Measurements from ENCODE around the gene MYH11.

Gene MYH11

GRCh38 chr16:15785386-15786059 is 71.3 kb downstream of the MYH11 start:
- no peak for DNase-seq (ENCODE audit: low spot score)
- ChIA-PET CTCF (no interaction called here), POLR2A (ENCODE audit: low non-redundant PET) (no interaction called here)
- TF ChIP-seq CTCF (conservative IDR thresholded peaks at IDR 0.05; ENCODE audit: low read depth), result no peak
- H3K27ac ChIP-seq, result no peak overlapping the region

- ChIA-PET POLR2A (ENCODE audit: low non-redundant PET) (no interaction called here), CTCF (no interaction called here)
Observed at GRCh38 chr16:15783985-15784384, 72.8 kb downstream of the MYH11 start.

DNA sequence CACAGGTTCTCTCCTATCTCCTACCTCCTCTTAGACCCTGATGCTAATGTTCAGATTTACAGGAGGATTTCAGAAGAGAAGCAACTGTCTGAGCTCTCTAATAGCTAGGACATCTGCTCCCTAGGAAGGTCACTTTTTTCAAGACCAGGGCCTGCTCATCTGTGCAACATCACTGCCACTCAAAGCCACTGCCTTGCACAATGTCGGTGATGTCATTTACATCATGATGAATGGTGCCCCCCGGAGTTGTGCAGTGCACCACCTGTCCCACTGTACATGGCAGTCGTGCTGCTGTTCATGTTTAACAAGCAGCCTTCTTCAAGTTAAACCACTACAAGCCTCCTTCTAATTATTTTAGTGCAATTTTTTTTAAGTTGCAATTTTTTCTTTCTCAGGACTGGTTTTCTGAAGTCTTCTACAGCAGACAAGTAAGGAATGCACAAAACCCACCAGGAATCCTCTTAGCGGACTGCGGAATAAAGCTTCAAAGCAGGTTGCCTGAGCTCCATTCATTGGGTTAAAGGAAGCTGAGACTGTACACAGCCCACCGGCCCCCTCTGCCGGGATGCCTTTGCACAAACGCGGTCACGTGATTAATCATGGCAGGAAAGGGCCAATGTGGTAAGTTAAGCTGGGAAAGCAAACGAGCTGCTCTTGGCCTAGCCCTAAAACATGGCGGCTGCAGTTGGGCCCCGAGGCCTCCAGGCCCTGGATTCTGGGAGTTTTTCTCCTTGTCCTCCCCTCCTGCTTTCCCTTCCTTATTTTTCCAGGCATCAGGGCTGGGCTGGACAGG is 74.1 kb downstream of the MYH11 start:
- no peak for DNase-seq (ENCODE audit: low spot score)

More at GRCh38 chr16:15783985-15784384, 72.8 kb downstream of the MYH11 start:
- no peak for DNase-seq (ENCODE audit: low spot score)
- TF ChIP-seq CTCF (conservative IDR thresholded peaks at IDR 0.05; ENCODE audit: low read depth), result no peak
- no peak overlapping the region for H3K27ac ChIP-seq

DNA sequence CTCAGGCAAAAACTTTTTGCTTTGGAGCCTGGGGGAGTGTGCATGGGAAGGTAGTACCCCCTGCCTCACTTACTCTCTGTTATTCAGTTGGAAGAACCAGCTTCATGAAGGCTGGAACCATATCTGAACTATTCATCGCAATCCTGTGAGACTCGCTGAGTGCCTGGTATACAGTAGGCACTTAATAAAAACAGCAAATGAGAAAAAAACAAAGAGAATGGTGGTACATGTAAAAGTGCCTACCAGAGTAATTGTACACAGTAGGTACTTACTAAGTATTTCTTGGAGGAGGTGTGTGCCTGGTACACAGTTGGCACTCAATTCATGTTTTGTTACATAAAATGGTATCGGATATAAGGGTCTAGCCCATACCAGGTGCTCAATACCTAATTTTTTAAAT is 75.2 kb downstream of the MYH11 start:
- H3K27ac ChIP-seq, result no peak overlapping the region
- CTCF ChIA-PET, result no interaction called here
- POLR2A ChIA-PET (ENCODE audit: low non-redundant PET), result no interaction called here
- TF ChIP-seq CTCF (conservative IDR thresholded peaks at IDR 0.05; ENCODE audit: low read depth), result no peak
- no peak for DNase-seq (ENCODE audit: low spot score)

More for the DNA sequence above, 74.1 kb downstream of the MYH11 start:
- ChIA-PET CTCF (interaction anchor here (0.7 kb wide), 1 partner anchor 10 kb away, joined by 3 read pairs; no protein-coding TSS in a partner anchor), POLR2A (ENCODE audit: low non-redundant PET) (no interaction called here)
- no peak for TF ChIP-seq CTCF (conservative IDR thresholded peaks at IDR 0.05; ENCODE audit: low read depth)
- H3K27ac ChIP-seq, result no peak overlapping the region

DNA sequence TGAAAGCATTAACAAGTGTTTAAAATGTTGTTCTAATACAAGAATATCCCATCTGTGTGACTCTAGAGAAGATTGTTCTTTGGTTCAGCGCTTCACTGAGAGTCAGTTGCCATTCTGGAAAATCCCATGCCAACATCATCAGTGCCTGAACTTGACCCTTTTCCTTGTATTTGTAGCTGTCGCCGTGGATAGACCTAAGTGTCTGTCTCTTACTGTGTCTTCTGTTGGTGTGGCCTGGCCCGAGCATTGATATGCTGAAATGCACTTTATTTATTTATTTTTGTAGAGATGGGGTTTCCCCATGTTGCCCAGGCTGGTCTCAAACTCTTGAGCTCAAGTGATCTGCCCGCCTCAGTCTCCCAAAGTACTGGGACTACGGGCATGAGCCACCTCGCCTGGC is 76.0 kb downstream of the MYH11 start:
- TF ChIP-seq CTCF (conservative IDR thresholded peaks at IDR 0.05; ENCODE audit: low read depth), result no peak
- ChIA-PET CTCF (no interaction called here), POLR2A (ENCODE audit: low non-redundant PET) (no interaction called here)
- no peak for DNase-seq (ENCODE audit: low spot score)
- no peak overlapping the region for H3K27ac ChIP-seq

DNA sequence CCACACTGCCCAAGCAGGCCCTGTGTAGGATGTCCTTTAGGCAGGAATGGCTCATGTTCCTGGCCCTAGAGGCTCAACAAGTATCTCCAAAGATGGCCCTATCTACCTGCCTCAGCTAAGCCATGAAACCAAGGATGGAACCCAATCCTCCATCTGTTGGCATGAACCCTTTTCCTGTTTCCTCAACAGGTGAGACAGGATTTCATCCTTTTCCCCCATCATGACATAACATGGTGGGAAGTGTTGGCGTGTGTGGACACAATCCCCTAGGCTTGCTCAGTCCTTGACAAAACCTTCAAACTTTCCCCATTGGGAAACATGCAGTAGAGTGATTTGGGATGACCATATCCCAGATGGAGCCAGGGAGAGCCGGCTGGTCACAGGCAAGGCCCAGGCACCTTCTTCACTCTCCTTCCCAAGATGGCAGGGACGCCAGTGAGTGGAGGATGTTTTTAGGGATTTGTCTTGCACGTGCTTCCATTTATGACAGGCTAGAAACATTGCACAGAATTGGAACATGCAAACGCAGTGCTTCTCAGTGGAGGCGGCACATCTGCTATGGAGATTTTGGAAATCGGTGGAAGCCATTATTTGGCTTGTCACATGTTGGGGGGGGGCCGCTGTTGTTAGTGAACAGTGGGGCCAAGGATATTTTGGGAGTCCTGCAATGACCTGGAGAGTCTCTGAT is 77.0 kb downstream of the MYH11 start:
- no peak for TF ChIP-seq CTCF (conservative IDR thresholded peaks at IDR 0.05; ENCODE audit: low read depth)
- DNase-seq (ENCODE audit: low spot score), result no peak
- ChIA-PET CTCF (no interaction called here), POLR2A (ENCODE audit: low non-redundant PET) (no interaction called here)
- no peak overlapping the region for H3K27ac ChIP-seq

Measured in RWPE1 (cell line).